Activated T-cell treated with anti-CD3 and anti-CD28 coated beads, Interleukin-2, amount 50 U/mL, for 72 hours (primary cell): ENCODE data around the gene SCNN1A. TPM values are rescaled to one million over a fixed set of nuclear protein-coding genes. Genes with fewer than 3 reads are reported as not detected.

Source experiments
- ATAC-seq, 2 donors: fragments of 150-1000 bp; cut with Tn5 transposase; replicated peaks in 1 of 2; 2 replicates each; pipeline ENCODE4 v1.10.0; 2021; ENCODE audit warnings: moderate library complexity in 2 of 2, mild to moderate bottlenecking in 1 of 2
- DNase-seq, 2 donors: peaks; one replicate each; pipeline ENCODE4 v3.0.0; 2021 to 2022; ENCODE audit warnings: mixed read lengths in 1 of 2
- H3K27ac Mint-ChIP-seq: one replicate; pipeline ENCODE4 v1.8.0; 2022; ENCODE audit warnings: mild to moderate bottlenecking, moderate library complexity, mixed read lengths
- H3K27me3 Mint-ChIP-seq: one replicate; pipeline ENCODE4 v1.8.0; 2022; ENCODE audit warnings: low read depth, mixed read lengths
- H3K36me3 Mint-ChIP-seq, 2 donors: one replicate each; pipeline ENCODE4 v1.8.0; 2022; ENCODE audit warnings: mixed read lengths in 2 of 2, mild to moderate bottlenecking in 1 of 2; ENCODE audit not compliant: insufficient read depth in 2 of 2
- H3K4me1 Mint-ChIP-seq: one replicate; pipeline ENCODE4 v1.8.0; 2022; ENCODE audit warnings: low read depth, mixed read lengths
- H3K4me3 Mint-ChIP-seq, 2 donors: one replicate each; pipeline ENCODE4 v1.8.0; 2022; ENCODE audit warnings: mild to moderate bottlenecking in 2 of 2, mixed read lengths in 2 of 2, moderate library complexity in 2 of 2
- H3K9me3 Mint-ChIP-seq, 2 donors: one replicate each; pipeline ENCODE4 v1.8.0; 2022; ENCODE audit warnings: mixed read lengths in 2 of 2
- total RNA-seq, 2 donors: library from RNA; stranded (reverse); gene quantifications; one replicate each; pipeline ENCODE4 v1.2.3, GENCODE V29; 2022

SCNN1A gene
- total RNA-seq, 2 donors from 2014 or later = 0.29 to 0.67 TPM

- no peak for ATAC-seq
These were observed 19.0 kb upstream of the SCNN1A start for GRCh38 chr12:6394398-6394797.

GRCh38 chr12:6393109-6393508, 17.7 kb upstream of the SCNN1A start:
- no peaks in the 10 kb centered on the region for H3K36me3 Mint-ChIP-seq
- no peak overlapping the region for H3K4me3 Mint-ChIP-seq
- ATAC-seq (no peak), DNase-seq (no peak)
- no peaks in the 10 kb centered on the region for H3K9me3 Mint-ChIP-seq
- H3K27ac Mint-ChIP-seq = no peak overlapping the region
- H3K27me3 Mint-ChIP-seq = peaks cover 6% of the 10 kb centered on the region
- H3K4me1 Mint-ChIP-seq = no peaks in the 10 kb centered on the region

More at GRCh38 chr12:6394398-6394797, 19.0 kb upstream of the SCNN1A start:
- H3K9me3 Mint-ChIP-seq = no peaks in the 10 kb centered on the region
- no peak for DNase-seq
- H3K36me3 Mint-ChIP-seq = no peaks in the 10 kb centered on the region
- H3K27ac Mint-ChIP-seq = no peak overlapping the region
- H3K4me1 Mint-ChIP-seq = no peaks in the 10 kb centered on the region
- H3K4me3 Mint-ChIP-seq = no peak overlapping the region
- peaks cover 6% of the 10 kb centered on the region for H3K27me3 Mint-ChIP-seq

GRCh38 chr12:6392504-6392903, 17.1 kb upstream of the SCNN1A start:
- H3K36me3 Mint-ChIP-seq = no peaks in the 10 kb centered on the region
- peaks cover 6% of the 10 kb centered on the region for H3K27me3 Mint-ChIP-seq
- no peaks in the 10 kb centered on the region for H3K4me1 Mint-ChIP-seq
- DNase-seq (no peak), ATAC-seq (no peak)
- H3K9me3 Mint-ChIP-seq = no peaks in the 10 kb centered on the region
- no peak overlapping the region for H3K27ac Mint-ChIP-seq
- H3K4me3 Mint-ChIP-seq = no peak overlapping the region

- ATAC-seq (no peak), DNase-seq (no peak)
- H3K4me3 Mint-ChIP-seq = no peak overlapping the region
- no peaks in the 10 kb centered on the region for H3K36me3 Mint-ChIP-seq
- no peak overlapping the region for H3K27ac Mint-ChIP-seq
- H3K9me3 Mint-ChIP-seq = no peaks in the 10 kb centered on the region
- no peaks in the 10 kb centered on the region for H3K4me1 Mint-ChIP-seq
- peaks cover 2% of the 10 kb centered on the region for H3K27me3 Mint-ChIP-seq
These were observed 15.7 kb upstream of the SCNN1A start for GRCh38 chr12:6391013-6391412.

GRCh38 chr12:6390084-6390799, 14.9 kb upstream of the SCNN1A start:
- no peak overlapping the region for H3K4me3 Mint-ChIP-seq
- H3K9me3 Mint-ChIP-seq = no peaks in the 10 kb centered on the region
- H3K36me3 Mint-ChIP-seq = no peaks in the 10 kb centered on the region
- no peaks in the 10 kb centered on the region for H3K4me1 Mint-ChIP-seq
- no peaks in the 10 kb centered on the region for H3K27me3 Mint-ChIP-seq
- no peak overlapping the region for H3K27ac Mint-ChIP-seq
- ATAC-seq = no peak
- DNase-seq = no peak

GRCh38 chr12:6387541-6387940, 12.2 kb upstream of the SCNN1A start:
- peaks cover 7% of the 10 kb centered on the region for H3K27me3 Mint-ChIP-seq
- no peaks in the 10 kb centered on the region for H3K9me3 Mint-ChIP-seq
- no peaks in the 10 kb centered on the region for H3K4me1 Mint-ChIP-seq
- H3K36me3 Mint-ChIP-seq = no peaks in the 10 kb centered on the region
- ATAC-seq (no peak), DNase-seq (no peak)
- H3K4me3 Mint-ChIP-seq = no peak overlapping the region
- no peak overlapping the region for H3K27ac Mint-ChIP-seq

- H3K4me3 Mint-ChIP-seq = no peak overlapping the region
- DNase-seq = no peak
- H3K4me1 Mint-ChIP-seq = no peaks in the 10 kb centered on the region
- peaks cover 8% of the 10 kb centered on the region for H3K27me3 Mint-ChIP-seq
- H3K36me3 Mint-ChIP-seq = no peaks in the 10 kb centered on the region
- no peaks in the 10 kb centered on the region for H3K9me3 Mint-ChIP-seq
- ATAC-seq = no peak
- H3K27ac Mint-ChIP-seq = no peak overlapping the region
These were observed 11.1 kb upstream of the SCNN1A start for GRCh38 chr12:6386491-6386890.

- no peaks in the 10 kb centered on the region for H3K36me3 Mint-ChIP-seq
- no peak for ATAC-seq
These were observed 10.7 kb upstream of the SCNN1A start for GRCh38 chr12:6386038-6386437.

GRCh38 chr12:6384499-6385436, 9.4 kb upstream of the SCNN1A start:
- DNase-seq (no peak), ATAC-seq (no peak)
- no peak overlapping the region for H3K27ac Mint-ChIP-seq
- peaks cover 15% of the 10 kb centered on the region for H3K27me3 Mint-ChIP-seq
- no peaks in the 10 kb centered on the region for H3K4me1 Mint-ChIP-seq
- H3K36me3 Mint-ChIP-seq = no peaks in the 10 kb centered on the region
- no peaks in the 10 kb centered on the region for H3K9me3 Mint-ChIP-seq
- H3K4me3 Mint-ChIP-seq = no peak overlapping the region

More at GRCh38 chr12:6386038-6386437, 10.7 kb upstream of the SCNN1A start:
- H3K27ac Mint-ChIP-seq = no peak overlapping the region
- H3K27me3 Mint-ChIP-seq = peaks cover 11% of the 10 kb centered on the region
- DNase-seq = no peak
- H3K9me3 Mint-ChIP-seq = no peaks in the 10 kb centered on the region
- no peaks in the 10 kb centered on the region for H3K4me1 Mint-ChIP-seq
- H3K4me3 Mint-ChIP-seq = no peak overlapping the region

GRCh38 chr12:6383572-6384498, 8.5 kb upstream of the SCNN1A start, which contains the start of gene LTBR:
LTBR (plus strand) TSS chr12:6384162; CDS start chr12:6384359, 197 bp downstream.
- no peaks in the 10 kb centered on the region for H3K9me3 Mint-ChIP-seq
- peaks cover 15% of the 10 kb centered on the region for H3K27me3 Mint-ChIP-seq
- ATAC-seq = peak; percentile 52 to 75
- no peaks in the 10 kb centered on the region for H3K36me3 Mint-ChIP-seq
- DNase-seq = peak; percentile 28 to 31
- no peaks in the 10 kb centered on the region for H3K4me1 Mint-ChIP-seq
- no peak within 1 kb of the TSS for H3K4me3 Mint-ChIP-seq
- no peak within 1 kb of the TSS for H3K27ac Mint-ChIP-seq

- DNase-seq (no peak), ATAC-seq (no peak)
- Mint-ChIP-seq H3K36me3 (no peaks in the 10 kb centered on the region), H3K9me3 (no peaks in the 10 kb centered on the region), H3K27me3 (peaks cover 15% of the 10 kb centered on the region), H3K4me3 (no peak overlapping the region), H3K27ac (no peak overlapping the region), H3K4me1 (no peaks in the 10 kb centered on the region)
These were observed 7.6 kb upstream of the SCNN1A start for GRCh38 chr12:6382982-6383381.

GRCh38 chr12:6382371-6382770, 7.0 kb upstream of the SCNN1A start:
- DNase-seq = no peak
- Mint-ChIP-seq H3K27ac (no peak overlapping the region), H3K4me3 (no peak overlapping the region), H3K36me3 (no peaks in the 10 kb centered on the region), H3K9me3 (no peaks in the 10 kb centered on the region), H3K4me1 (no peaks in the 10 kb centered on the region), H3K27me3 (peaks cover 15% of the 10 kb centered on the region)
- ATAC-seq = no peak
